Loucy (cell line): ENCODE results near the gene PGP.
"Not testable (repeated sequence)": the region's sequence is repeated elsewhere in the genome, so short reads cannot be mapped to it uniquely, and the experiment has no call there.

ENCODE experiments used
- H2AFZ ChIP-seq: fragments of 200-600 bp; sonication (generic); 2 replicates; pipeline ENCODE4 v1.6.0; 2016; ENCODE audit warnings: antibody characterized with exemption, mild to moderate bottlenecking, low read length, moderate library complexity
- H3F3A ChIP-seq: fragments of 200-600 bp; 2 replicates; pipeline ENCODE4 v1.6.0; 2016; ENCODE audit warnings: antibody characterized with exemption, low read depth, mild to moderate bottlenecking
- H3K27me3 ChIP-seq: fragments of 200-600 bp; sonication (generic); 2 replicates; pipeline ENCODE4 v1.6.1; 2014; ENCODE audit warnings: low read length, mild to moderate bottlenecking; ENCODE audit not compliant: insufficient read depth, poor library complexity, severe bottlenecking
- H3K36me3 ChIP-seq: fragments of 200-600 bp; sonication (generic); 2 replicates; pipeline ENCODE4 v1.6.1; 2016; ENCODE audit warnings: low read length; ENCODE audit not compliant: insufficient read depth
- H3K4me1 ChIP-seq: fragments of 200-600 bp; sonication (generic); 2 replicates; pipeline ENCODE4 v1.5.1; 2014; ENCODE audit warnings: low read length, mild to moderate bottlenecking; ENCODE audit not compliant: insufficient read depth, poor library complexity, severe bottlenecking
- H3K4me2 ChIP-seq: fragments of 200-600 bp; sonication (generic); 2 replicates; pipeline ENCODE4 v1.6.0; 2014; ENCODE audit warnings: antibody characterized with exemption, low read length, low read depth, mild to moderate bottlenecking; ENCODE audit not compliant: poor library complexity, severe bottlenecking
- H3K4me3 ChIP-seq: fragments of 200-600 bp; sonication (generic); 2 replicates; pipeline ENCODE4 v1.5.1; 2014; ENCODE audit warnings: low read length, mild to moderate bottlenecking, mixed read lengths; ENCODE audit not compliant: poor library complexity, severe bottlenecking
- H3K79me2 ChIP-seq: fragments of 200-600 bp; sonication (generic); 2 replicates; pipeline ENCODE4 v1.6.1; 2014; ENCODE audit warnings: low read length; ENCODE audit not compliant: insufficient read depth
- H3K9ac ChIP-seq: fragments of 200-600 bp; sonication (generic); 2 replicates; pipeline ENCODE4 v1.6.0; 2014; ENCODE audit warnings: mild to moderate bottlenecking, low read depth, low read length, moderate library complexity; ENCODE audit not compliant: poor library complexity, severe bottlenecking
- H3K9me2 ChIP-seq: fragments of 200-600 bp; sonication (generic); replicated peaks from 2 replicates; pipeline ENCODE4 v1.6.1; 2016; ENCODE audit warnings: low read depth, low read length, mixed read lengths
- H3K9me3 ChIP-seq: fragments of 200-600 bp; sonication (generic); 2 replicates; pipeline ENCODE4 v1.6.1; 2014; ENCODE audit warnings: mild to moderate bottlenecking, antibody characterized with exemption, low read length, low read depth; ENCODE audit not compliant: insufficient read depth
- H4K20me1 ChIP-seq: fragments of 200-600 bp; sonication (generic); 2 replicates; pipeline ENCODE4 v1.6.0; 2014; ENCODE audit warnings: antibody characterized with exemption, low read length, mild to moderate bottlenecking; ENCODE audit not compliant: insufficient read depth, poor library complexity, severe bottlenecking
- EZH2phosphoT487 ChIP-seq: fragments of 200-600 bp; IDR thresholded peaks from 2 replicates; pipeline ENCODE4 v1.6.1; 2018; ENCODE audit warnings: antibody characterized with exemption, mild to moderate bottlenecking, moderate library complexity, borderline replicate concordance
- TF ChIP-seq, protein P1 (sequence below): fragments of 200-600 bp; sonication (generic); conservative IDR thresholded peaks from 2 replicates; pipeline ENCODE4 v1.5.1; 2014; ENCODE audit warnings: mild to moderate bottlenecking, antibody characterized with exemption, low read length

PGP gene

DNA sequence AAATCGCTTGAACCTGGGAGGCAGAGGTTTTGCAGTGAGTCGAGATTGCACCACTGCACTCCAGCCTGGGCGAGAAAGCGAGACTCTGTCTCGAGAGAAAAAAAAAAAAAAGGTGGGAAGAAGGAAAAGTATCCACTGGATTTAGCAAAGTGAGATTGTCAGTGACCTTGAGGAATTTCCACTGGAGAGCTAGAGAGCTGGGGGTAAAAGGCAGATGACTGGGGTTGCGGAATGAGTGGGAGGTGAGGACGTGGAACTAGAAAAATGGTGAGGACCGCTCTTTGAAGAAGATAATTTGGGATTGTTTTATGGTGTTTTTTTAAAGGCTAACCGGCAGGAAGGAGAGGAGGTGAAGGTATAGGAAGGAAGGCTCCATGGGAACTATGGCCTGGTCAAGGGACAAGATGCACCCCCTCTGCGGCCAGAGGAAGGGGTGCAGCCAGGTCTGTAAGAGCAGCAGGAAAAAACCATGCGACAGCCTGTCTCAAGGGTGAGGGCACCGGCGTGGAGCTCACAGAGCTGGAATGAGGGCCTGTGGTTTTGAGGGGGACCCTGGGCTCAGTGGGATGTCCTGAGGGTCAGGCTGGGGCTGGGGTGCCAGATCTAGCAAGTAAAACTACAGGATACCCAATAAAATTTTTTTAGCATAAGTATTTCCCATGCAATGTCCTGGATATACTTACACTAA is 10.1 kb downstream of the PGP start:
- no peaks in the 10 kb centered on the region for H3K9me3 ChIP-seq
- H3K9ac ChIP-seq: peak overlapping the region; percentile 79
- no peaks in the 10 kb centered on the region for H3K4me1 ChIP-seq
- TF ChIP-seq, protein P1, sequence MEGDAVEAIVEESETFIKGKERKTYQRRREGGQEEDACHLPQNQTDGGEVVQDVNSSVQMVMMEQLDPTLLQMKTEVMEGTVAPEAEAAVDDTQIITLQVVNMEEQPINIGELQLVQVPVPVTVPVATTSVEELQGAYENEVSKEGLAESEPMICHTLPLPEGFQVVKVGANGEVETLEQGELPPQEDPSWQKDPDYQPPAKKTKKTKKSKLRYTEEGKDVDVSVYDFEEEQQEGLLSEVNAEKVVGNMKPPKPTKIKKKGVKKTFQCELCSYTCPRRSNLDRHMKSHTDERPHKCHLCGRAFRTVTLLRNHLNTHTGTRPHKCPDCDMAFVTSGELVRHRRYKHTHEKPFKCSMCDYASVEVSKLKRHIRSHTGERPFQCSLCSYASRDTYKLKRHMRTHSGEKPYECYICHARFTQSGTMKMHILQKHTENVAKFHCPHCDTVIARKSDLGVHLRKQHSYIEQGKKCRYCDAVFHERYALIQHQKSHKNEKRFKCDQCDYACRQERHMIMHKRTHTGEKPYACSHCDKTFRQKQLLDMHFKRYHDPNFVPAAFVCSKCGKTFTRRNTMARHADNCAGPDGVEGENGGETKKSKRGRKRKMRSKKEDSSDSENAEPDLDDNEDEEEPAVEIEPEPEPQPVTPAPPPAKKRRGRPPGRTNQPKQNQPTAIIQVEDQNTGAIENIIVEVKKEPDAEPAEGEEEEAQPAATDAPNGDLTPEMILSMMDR: no peak
- no peak for TF ChIP-seq EZH2phosphoT487
- peaks cover 6% of the 10 kb centered on the region; the same call in 1 of the 2 replicates for H3K79me2 ChIP-seq
- no peaks in the 10 kb centered on the region for H3K9me2 ChIP-seq
- no peaks in the 10 kb centered on the region for H3K27me3 ChIP-seq
- H3K4me3 ChIP-seq: peak overlapping the region; percentile 82
- H4K20me1 ChIP-seq: no peaks in the 10 kb centered on the region
- peak overlapping the region; percentile 81 for H3K4me2 ChIP-seq
- H2AFZ ChIP-seq: peak overlapping the region; percentile 71
- H3F3A ChIP-seq: no peaks in the 10 kb centered on the region
- H3K36me3 ChIP-seq: no peaks in the 10 kb centered on the region

DNA sequence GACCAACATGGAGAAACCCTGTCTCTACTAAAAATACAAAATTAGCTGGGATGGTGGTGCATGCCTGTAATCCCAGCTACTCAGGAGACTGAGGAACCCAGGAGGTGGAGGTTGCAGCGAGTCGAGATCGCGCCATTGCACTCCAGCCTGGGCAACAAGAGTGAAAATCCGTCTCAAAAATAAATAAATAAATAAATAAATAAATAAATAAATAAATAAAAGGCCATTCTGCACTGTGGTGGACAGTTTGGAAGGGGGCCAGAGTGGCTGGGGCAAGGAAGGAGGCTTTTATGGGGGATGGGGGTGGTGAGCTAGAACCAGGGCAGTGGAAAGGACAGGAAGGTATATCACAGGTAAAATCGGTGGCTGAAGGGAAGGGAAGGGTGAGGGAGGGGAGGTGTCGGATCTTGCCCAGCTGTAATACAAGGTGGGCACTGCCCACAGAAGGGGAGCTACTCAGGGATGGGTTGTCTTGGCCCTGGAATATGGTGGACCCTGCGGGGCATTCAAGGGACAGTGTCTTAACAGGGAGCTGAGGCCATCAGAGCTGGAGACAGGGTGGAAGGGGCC is 11.4 kb downstream of the PGP start:
- not testable (repeated sequence) for H3F3A ChIP-seq, H3K4me1 ChIP-seq, H3K4me2 ChIP-seq, H3K9ac ChIP-seq, H3K4me3 ChIP-seq, H4K20me1 ChIP-seq, H3K36me3 ChIP-seq, H3K9me2 ChIP-seq, H3K9me3 ChIP-seq, H3K79me2 ChIP-seq, H3K27me3 ChIP-seq, H2AFZ ChIP-seq

DNA sequence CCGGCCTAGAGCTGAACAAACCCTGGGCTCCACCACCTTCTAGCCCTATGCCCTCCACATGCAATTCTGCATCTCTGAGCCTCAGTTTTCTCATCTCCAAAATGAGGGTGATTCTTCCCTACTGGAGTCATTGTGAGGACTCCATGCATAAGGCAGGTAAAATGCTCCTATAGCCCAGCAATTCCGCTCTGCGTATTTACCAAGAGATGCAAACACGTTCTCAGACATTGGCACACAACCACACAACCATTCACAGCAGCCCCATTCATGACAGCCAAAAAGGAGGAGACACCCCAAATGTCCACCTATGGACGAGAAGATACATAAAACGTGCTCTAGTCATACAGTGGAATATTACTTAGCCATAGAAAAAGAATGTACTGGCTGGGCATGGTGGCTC is 14.3 kb downstream of the PGP start:
- Histone ChIP-seq H3K9ac (no peak overlapping the region), H4K20me1 (no peaks in the 10 kb centered on the region), H3K27me3 (no peaks in the 10 kb centered on the region), H3K9me2 (no peaks in the 10 kb centered on the region), H3K4me2 (no peak overlapping the region), H3K4me3 (no peak overlapping the region), H3K9me3 (no peaks in the 10 kb centered on the region), H3K79me2 (no peaks in the 10 kb centered on the region), H3F3A (no peaks in the 10 kb centered on the region), H2AFZ (no peak overlapping the region), H3K36me3 (no peaks in the 10 kb centered on the region), H3K4me1 (no peaks in the 10 kb centered on the region)
- TF ChIP-seq, protein P1: no peak
- TF ChIP-seq EZH2phosphoT487: no peak
